ENCODE data around the gene FAR2.
A peak's percentile ranks its signal among the peaks of the same experiment; 100 is the strongest.
"Not testable (repeated sequence)": the region's sequence is repeated elsewhere in the genome, so short reads cannot be mapped to it uniquely, and the experiment has no call there.

Gene FAR2

DNA sequence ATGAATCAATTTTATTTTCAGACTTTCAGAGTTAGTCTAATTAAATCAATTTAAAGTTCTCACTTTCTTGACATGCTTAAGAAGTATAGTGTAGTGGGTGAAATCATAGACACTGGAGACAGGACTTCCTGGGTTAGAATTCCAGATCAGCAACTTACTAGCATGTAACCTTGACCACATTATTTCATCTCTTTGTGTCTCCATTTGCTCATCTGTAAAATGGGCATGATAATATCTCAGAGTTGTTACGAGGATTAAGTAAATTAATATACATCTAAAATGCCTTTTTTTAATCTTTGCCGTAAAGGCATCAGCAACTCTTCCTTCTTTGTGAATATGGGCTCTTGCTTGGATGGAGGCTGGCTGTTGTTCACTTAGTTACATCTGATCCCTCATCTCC is 233.2 kb downstream of the FAR2 start:
- no peak for TF ChIP-seq EZH2phosphoT487 (conservative IDR thresholded peaks at IDR 0.05; ENCODE audit: low read length)
- TF ChIP-seq, protein P1, sequence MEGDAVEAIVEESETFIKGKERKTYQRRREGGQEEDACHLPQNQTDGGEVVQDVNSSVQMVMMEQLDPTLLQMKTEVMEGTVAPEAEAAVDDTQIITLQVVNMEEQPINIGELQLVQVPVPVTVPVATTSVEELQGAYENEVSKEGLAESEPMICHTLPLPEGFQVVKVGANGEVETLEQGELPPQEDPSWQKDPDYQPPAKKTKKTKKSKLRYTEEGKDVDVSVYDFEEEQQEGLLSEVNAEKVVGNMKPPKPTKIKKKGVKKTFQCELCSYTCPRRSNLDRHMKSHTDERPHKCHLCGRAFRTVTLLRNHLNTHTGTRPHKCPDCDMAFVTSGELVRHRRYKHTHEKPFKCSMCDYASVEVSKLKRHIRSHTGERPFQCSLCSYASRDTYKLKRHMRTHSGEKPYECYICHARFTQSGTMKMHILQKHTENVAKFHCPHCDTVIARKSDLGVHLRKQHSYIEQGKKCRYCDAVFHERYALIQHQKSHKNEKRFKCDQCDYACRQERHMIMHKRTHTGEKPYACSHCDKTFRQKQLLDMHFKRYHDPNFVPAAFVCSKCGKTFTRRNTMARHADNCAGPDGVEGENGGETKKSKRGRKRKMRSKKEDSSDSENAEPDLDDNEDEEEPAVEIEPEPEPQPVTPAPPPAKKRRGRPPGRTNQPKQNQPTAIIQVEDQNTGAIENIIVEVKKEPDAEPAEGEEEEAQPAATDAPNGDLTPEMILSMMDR (IDR thresholded peaks at IDR 0.05; ENCODE audit: insufficient read depth, low read length, poor library complexity, severe bottlenecking): no peak
- peaks cover 36% of the 10 kb centered on the region for H3K79me2 ChIP-seq (ENCODE audit: insufficient read depth, low read length)
- H3K9me3 ChIP-seq (ENCODE audit: insufficient read depth, low read length): no peaks in the 10 kb centered on the region
- peak overlapping the region; percentile 87 for H2AFZ ChIP-seq (ENCODE audit: low read depth, low read length, severe bottlenecking)
- no peaks in the 10 kb centered on the region for H3K9me2 ChIP-seq (replicated peaks; ENCODE audit: insufficient read depth, low read length)
- H3K4me3 ChIP-seq (ENCODE audit: insufficient read depth, low read length, poor library complexity, severe bottlenecking): no peak overlapping the region
- no peaks in the 10 kb centered on the region for H3F3A ChIP-seq (ENCODE audit: insufficient read depth)
- H3K27ac ChIP-seq (ENCODE audit: low read depth, low read length): no peak overlapping the region
- H4K20me1 ChIP-seq (ENCODE audit: low read depth, low read length): peaks cover 4% of the 10 kb centered on the region
- no peaks in the 10 kb centered on the region for H3K27me3 ChIP-seq (ENCODE audit: low read length)
- H3K9ac ChIP-seq (ENCODE audit: low read length): peak overlapping the region; percentile 86
- peak overlapping the region; percentile 95 for H3K4me2 ChIP-seq (ENCODE audit: low read depth, low read length, poor library complexity, severe bottlenecking)
- H3K36me3 ChIP-seq (ENCODE audit: low read length): peaks cover 17% of the 10 kb centered on the region

DNA sequence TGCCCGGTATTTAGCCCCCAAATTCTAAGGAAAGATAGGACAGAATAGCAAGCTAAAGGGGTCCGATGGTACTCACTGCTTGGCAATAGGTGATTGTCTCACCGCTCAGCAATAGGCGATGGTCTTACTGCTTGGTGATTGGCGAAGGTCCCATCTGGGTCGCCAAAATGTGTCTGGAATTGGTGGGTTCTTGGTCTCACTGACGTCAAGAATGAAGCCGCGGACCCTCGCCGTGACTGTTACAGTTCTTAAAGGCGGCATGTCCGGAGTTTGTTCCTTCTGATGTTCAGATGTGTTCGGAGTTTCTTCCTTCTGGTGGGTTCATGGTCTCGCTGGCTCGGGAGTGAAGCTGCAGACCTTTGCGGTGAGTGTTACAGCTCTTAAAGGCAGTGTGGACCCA is 236.1 kb downstream of the FAR2 start:
- H2AFZ ChIP-seq (ENCODE audit: low read depth, low read length, severe bottlenecking); H3K9ac ChIP-seq (ENCODE audit: low read length); H3K27ac ChIP-seq (ENCODE audit: low read depth, low read length); H4K20me1 ChIP-seq (ENCODE audit: low read depth, low read length); H3K27me3 ChIP-seq (ENCODE audit: low read length); H3K4me3 ChIP-seq (ENCODE audit: insufficient read depth, low read length, poor library complexity, severe bottlenecking); H3K9me2 ChIP-seq (replicated peaks; ENCODE audit: insufficient read depth, low read length); H3K4me2 ChIP-seq (ENCODE audit: low read depth, low read length, poor library complexity, severe bottlenecking); H3K9me3 ChIP-seq (ENCODE audit: insufficient read depth, low read length); H3K36me3 ChIP-seq (ENCODE audit: low read length): not testable (repeated sequence)
- Histone ChIP-seq H3K79me2 (ENCODE audit: insufficient read depth, low read length) (peaks cover 23% of the 10 kb centered on the region), H3F3A (ENCODE audit: insufficient read depth) (peaks cover 15% of the 10 kb centered on the region)

Measured in SU-DHL-6 (cell line).